HAP-1 (cell line): Measurements from ENCODE around the gene PTPRU.

Source experiments
- DNase-seq, 2 experiments: peaks; one replicate each; pipeline ENCODE4 v3.0.0-alpha.2; 2016 to 2020; ENCODE audit warnings: low spot score in 2 of 2
- H3K27me3 ChIP-seq: fragments of 250-450 bp; sonication (Bioruptor Pico); 2 replicates; pipeline ENCODE4 v1.5.1; 2020; ENCODE audit warnings: low read depth, mild to moderate bottlenecking, moderate library complexity
- H3K36me3 ChIP-seq: fragments of 250-450 bp; sonication (Bioruptor Pico); replicated peaks from 2 replicates; pipeline ENCODE4 v1.5.1; 2020; ENCODE audit warnings: mild to moderate bottlenecking
- H3K4me1 ChIP-seq: fragments of 250-450 bp; sonication (Bioruptor Pico); 2 replicates; pipeline ENCODE4 v1.5.1; 2020; ENCODE audit warnings: mild to moderate bottlenecking
- H3K4me3 ChIP-seq: fragments of 250-450 bp; sonication (Bioruptor Pico); 2 replicates; pipeline ENCODE4 v1.5.1; 2020; ENCODE audit warnings: mild to moderate bottlenecking, moderate library complexity
- H3K9me3 ChIP-seq: fragments of 250-450 bp; sonication (Bioruptor Pico); 2 replicates; pipeline ENCODE4 v1.5.1; 2020; ENCODE audit warnings: mild to moderate bottlenecking, moderate library complexity
- in situ Hi-C: fragments of 300-500 bp; cut with MboI; formaldehyde crosslinking; loops from 3 replicates; pipeline ENCODE4 v1.14.3; 2020; ENCODE audit warnings: low sequenced_read_pairs, inconsistent platforms, mixed read lengths

Gene PTPRU

DNA sequence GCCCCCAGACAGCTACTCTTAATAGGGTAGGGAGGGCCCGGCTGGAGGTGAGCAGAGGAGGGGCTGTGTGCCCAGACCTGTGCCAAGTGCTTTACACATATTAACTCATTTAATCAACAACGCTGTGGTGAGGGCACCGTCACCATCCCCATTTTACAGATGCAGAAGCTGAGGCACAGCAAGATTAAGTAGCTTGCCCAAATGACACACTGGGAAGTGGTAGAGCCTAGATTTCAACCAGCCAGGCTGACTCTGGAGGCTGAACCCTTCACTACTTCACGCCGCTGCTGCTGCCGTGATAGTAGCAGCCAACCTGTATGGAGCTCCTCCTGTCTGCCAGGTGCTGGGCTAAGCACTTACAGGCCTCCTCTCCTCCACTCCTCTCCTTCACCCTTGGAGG, 127.2 kb downstream of the PTPRU start:
- in situ Hi-C loops = no loop called here
- no peaks in the 10 kb centered on the region for H3K27me3 ChIP-seq
- DNase-seq = no peak

DNA sequence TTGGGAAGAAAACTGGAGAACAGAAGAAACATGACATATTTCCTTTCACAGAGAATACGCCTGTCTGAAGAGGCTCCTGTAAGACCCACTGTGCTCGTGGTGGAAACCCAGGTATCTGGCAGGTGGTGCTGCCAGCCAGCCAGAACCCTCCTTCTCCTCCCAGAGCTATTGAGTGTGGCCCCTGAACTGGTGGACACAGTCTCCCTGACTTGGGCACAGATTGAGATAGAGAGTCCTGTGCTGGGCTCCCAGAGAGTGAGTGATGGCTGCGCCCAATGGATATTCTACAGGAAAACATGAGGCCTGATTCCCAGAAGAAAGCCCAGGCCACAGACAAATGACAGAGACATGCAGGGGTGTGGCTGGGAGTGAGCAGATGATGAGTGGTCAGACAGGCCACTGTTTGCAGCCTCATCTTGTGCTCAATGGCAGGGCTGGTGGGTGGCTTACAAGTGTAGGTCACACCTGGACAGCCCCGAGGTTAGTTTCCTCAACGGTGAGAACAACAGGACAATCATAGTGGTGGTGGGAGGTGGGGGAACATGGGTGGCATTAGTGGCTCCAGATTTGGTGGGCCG, 127.9 kb downstream of the PTPRU start:
- in situ Hi-C loops = no loop called here
- Histone ChIP-seq H3K27me3 (no peaks in the 10 kb centered on the region), H3K9me3 (no peaks in the 10 kb centered on the region), H3K4me3 (no peak overlapping the region), H3K36me3 (no peaks in the 10 kb centered on the region), H3K4me1 (peaks cover 16% of the 10 kb centered on the region)
- no peak for DNase-seq

More for the DNA sequence above, 127.2 kb downstream of the PTPRU start:
- Histone ChIP-seq H3K9me3 (no peaks in the 10 kb centered on the region), H3K4me3 (no peak overlapping the region), H3K4me1 (peaks cover 23% of the 10 kb centered on the region), H3K36me3 (no peaks in the 10 kb centered on the region)

DNA sequence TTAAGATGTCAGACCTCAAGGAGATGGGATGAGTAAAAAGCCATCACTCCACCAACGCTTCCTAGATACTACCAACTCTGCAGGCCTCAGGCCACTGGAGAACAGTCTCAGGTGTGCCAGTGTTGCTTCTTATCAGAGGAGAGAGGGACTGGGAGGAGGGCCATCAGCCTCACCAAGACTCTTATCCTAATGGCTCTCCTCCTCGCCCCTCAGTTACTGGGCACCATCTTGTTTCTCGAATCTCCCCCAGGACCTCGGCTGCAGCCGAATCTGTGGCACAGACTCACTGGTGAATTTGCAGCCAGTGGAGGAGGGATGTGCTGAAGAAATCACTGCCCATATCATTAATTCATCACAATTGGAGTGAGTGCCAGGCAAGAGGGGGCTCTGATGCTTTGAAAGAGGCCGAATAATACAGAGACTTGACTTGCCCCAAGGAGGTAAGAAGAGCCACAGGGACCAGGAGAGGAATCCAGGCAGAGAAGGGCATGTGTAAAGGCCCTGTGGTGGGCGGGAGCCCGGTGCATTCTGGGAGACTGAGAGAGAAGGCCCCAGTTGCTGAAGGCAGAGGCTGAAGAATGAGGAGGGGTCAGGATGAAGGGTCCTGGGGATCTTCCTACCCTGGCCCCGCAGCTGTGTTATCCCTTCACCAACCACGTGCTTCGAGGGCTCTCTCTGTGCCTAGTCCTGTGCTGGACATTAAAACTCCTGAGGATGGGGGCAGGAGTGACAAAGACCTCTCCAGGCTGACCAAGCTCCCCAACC, 129.8 kb downstream of the PTPRU start:
- DNase-seq = no peak
- in situ Hi-C loops = no loop called here
- H3K4me3 ChIP-seq = no peak overlapping the region

DNA sequence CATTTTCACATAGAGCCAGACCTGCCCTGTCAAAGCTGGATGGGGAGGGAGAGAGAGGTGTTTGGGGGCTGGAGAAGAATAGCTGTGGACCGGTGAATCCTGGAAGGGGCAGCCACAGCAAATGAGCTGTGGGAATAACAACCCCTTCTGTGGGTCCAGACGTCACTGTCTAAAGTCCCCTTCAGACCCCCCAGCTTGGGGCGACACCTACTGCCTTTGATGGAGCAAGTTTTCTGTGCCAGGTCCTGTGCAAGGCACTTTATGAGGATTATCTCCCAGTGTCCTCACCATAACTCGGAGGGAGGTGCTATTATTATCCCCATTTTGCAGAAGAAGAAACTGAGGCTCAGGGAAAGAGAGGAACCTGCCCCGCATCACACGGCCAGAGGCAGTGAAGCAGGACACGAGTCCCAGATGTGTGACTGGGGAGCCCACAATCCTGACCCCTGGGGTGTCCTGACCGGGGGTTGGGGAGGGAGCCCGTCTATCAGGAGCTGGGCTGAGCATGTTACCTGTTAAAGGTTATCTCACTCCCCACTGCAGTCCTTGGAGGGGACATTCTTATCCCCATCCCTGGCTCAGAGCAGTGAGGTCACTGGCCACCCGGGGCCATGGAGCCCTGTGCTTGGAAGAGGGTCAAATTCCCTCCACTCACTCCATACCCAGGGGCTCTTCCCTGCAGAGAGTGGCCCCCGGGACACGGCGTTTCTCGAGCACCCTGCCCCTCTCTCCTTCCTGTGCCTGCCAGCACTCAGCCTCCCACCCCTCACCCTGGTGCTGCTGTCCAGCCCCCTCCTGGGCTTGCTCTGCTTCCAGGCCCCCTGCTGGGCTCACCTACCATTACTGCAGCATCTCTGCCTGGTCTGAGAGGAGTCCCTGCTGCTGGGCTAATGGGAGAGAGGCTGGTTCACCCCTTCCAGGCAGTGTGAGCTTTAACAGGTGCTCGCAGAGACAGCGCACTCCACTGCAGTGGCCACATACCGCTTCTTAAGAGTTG, 132.9 kb downstream of the PTPRU start:
- no peak for DNase-seq
- Histone ChIP-seq H3K4me3 (no peak overlapping the region), H3K4me1 (no peaks in the 10 kb centered on the region), H3K36me3 (no peaks in the 10 kb centered on the region), H3K9me3 (no peaks in the 10 kb centered on the region), H3K27me3 (no peaks in the 10 kb centered on the region)
- in situ Hi-C loops = no loop called here

More for the DNA sequence above, 129.8 kb downstream of the PTPRU start:
- Histone ChIP-seq H3K36me3 (no peaks in the 10 kb centered on the region), H3K27me3 (no peaks in the 10 kb centered on the region), H3K4me1 (peaks cover 2% of the 10 kb centered on the region; the same call in 1 of the 2 replicates), H3K9me3 (no peaks in the 10 kb centered on the region)

DNA sequence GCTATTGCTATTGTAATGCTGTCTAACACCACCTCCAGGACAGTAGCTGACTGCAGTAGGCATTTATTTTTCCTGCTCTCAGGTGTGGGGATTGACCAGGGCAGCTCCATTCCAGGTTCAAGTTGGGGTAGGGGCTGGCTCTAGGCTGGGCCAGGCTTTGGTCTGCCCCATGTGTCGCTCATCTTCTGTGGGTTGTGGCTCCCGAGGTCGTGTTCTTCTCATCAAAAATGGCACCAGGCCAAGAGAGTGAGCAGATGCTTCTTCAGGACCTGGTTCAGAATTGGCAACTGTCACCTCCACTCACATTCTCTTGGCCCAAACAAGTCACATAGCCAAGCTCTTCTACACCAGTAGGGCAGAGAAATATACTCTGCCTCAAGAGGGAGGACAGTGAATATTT, 133.7 kb downstream of the PTPRU start:
- in situ Hi-C loops = no loop called here
- no peak for DNase-seq
- Histone ChIP-seq H3K36me3 (no peaks in the 10 kb centered on the region), H3K4me1 (no peaks in the 10 kb centered on the region), H3K27me3 (no peaks in the 10 kb centered on the region), H3K4me3 (no peak overlapping the region), H3K9me3 (no peaks in the 10 kb centered on the region)

DNA sequence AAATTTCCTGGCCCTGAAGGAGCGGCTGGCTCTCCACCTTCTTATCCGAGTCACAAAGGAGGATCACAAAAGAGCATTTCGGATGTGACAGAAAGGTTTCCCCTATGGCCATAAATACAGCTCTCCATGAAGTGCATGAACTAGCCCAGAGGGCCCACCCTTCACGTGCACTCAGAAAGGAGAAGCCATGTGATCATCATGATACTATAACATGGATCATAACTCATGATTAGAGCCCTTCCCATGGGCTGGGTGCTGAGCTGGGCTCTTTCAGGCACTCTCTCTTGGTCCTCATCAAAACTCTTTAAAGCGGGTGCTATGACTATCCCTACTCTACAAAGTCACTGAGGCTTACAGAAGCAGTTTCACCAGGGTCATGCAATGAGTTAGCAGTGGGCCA, 135.0 kb downstream of the PTPRU start:
- H3K4me1 ChIP-seq = no peaks in the 10 kb centered on the region
- no peaks in the 10 kb centered on the region for H3K27me3 ChIP-seq
- H3K4me3 ChIP-seq = no peak overlapping the region
- in situ Hi-C loops = no loop called here
- no peaks in the 10 kb centered on the region for H3K9me3 ChIP-seq
- no peaks in the 10 kb centered on the region for H3K36me3 ChIP-seq
- DNase-seq = no peak

DNA sequence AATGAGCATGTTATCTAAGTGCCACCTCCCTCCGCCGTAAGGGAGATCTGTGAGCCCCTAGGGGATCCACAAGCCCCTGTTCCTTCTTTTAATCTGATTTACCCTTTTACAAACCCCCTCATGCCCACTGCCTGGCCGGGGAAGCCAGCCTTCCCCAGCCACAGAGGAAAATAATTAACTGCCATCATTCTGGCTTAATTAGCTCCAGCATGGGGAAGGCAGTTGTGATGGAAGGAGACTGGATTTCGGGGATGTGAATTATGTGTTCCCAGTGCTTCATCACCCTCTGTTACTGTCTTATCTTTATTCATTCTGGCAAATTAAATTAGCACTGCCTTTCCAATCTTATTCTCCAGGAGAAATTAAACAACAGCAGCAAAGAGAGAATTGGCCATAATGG, 135.8 kb downstream of the PTPRU start:
- H3K27me3 ChIP-seq = no peaks in the 10 kb centered on the region
- no peak overlapping the region for H3K4me3 ChIP-seq
- H3K36me3 ChIP-seq = no peaks in the 10 kb centered on the region
- in situ Hi-C loops = no loop called here
- H3K4me1 ChIP-seq = no peaks in the 10 kb centered on the region
- DNase-seq = no peak
- no peaks in the 10 kb centered on the region for H3K9me3 ChIP-seq
